Astrocyte of the cerebellum (primary cell): Measurements from ENCODE around the gene GRK3.
A peak's percentile ranks its signal among the peaks of the same experiment; 100 is the strongest.

Source experiments
- DNase-seq: peaks from one replicate; pipeline ENCODE4 v3.0.0-alpha.2; 2011; ENCODE audit warnings: low read depth
- H3K4me3 ChIP-seq: 2 replicates; pipeline ENCODE4 v1.5.1; 2011; ENCODE audit warnings: mild to moderate bottlenecking, low read depth, low read length, moderate library complexity
- CTCF ChIP-seq: IDR thresholded peaks from 2 replicates; pipeline ENCODE4 v1.5.1; 2012; ENCODE audit warnings: low read length, low read depth, moderate library complexity, mild to moderate bottlenecking; ENCODE audit errors: missing control alignments
- in situ Hi-C: cut with HindIII; loops from 2 replicates; pipeline ENCODE4 v1.10.0; 2017; ENCODE audit warnings: low sequenced_read_pairs

Gene GRK3

DNA sequence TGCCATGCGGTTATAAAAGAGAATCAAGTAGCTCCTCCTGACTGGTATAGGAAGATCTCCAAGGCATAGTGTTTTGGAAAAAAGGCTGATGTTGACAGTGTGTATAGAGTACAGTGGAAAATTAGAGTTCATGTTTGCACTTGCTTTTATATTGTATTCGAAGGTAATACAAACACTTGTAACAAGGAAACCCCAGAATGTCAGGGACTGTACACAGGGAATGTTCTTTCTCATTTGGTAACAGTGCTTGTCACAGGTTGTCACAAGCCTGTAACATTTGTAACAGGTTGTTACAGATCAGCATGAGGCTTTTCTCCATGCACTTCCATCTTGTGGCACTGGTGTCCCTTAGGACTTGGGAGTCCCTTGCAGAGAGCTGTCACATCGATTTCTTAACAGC is 64.0 kb downstream of the GRK3 start:
- no peak overlapping the region for H3K4me3 ChIP-seq
- no peak for TF ChIP-seq CTCF
- in situ Hi-C loops, result no loop called here
- DNase-seq, result no peak

DNA sequence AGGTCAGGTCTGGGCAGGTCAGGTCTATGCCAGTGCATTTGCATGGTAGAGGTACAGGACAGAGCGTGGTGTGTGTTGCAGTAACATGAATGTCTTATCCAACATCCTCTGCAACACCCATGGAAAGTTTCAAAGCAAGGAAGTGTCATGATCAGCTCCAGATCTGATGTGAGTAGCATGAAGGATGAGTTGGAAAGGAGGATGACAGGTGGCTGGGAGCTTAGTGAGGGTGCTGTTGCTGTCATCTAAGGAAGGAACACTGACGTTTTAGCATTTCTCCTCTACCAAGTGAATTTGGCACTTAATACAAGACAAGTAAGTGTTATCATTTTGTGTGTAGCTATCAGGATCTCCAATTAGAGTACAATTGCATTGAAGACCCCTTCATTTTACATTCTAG is 65.1 kb downstream of the GRK3 start:
- in situ Hi-C loops, result no loop called here
- no peak for TF ChIP-seq CTCF
- no peak overlapping the region for H3K4me3 ChIP-seq
- no peak for DNase-seq

- no peak for TF ChIP-seq CTCF
- in situ Hi-C loops, result no loop called here
- DNase-seq, result peak; percentile 33
- H3K4me3 ChIP-seq, result no peak overlapping the region
Observed at GRCh38 chr22:25630447-25630846, 66.0 kb downstream of the GRK3 start.

DNA sequence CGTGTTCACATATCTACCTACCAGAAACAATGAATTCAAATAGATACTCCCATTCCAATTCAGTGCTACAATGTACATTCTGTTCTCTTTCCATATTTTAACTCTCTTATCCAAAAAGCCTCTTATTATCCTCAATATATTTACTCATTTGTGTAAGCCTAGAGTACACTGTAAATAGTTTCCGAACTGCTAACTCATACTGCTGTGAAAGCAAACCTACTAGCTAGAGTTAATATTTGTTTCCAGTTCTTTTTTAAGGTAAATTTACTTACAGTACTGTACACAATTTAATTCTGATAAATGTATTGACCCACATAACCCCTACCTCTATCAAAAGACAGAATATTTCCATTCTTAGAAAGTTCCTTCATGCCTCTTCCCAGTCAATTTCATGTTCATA is 71.8 kb downstream of the GRK3 start:
- DNase-seq, result no peak
- in situ Hi-C loops, result no loop called here
- TF ChIP-seq CTCF, result no peak
- no peak overlapping the region for H3K4me3 ChIP-seq

DNA sequence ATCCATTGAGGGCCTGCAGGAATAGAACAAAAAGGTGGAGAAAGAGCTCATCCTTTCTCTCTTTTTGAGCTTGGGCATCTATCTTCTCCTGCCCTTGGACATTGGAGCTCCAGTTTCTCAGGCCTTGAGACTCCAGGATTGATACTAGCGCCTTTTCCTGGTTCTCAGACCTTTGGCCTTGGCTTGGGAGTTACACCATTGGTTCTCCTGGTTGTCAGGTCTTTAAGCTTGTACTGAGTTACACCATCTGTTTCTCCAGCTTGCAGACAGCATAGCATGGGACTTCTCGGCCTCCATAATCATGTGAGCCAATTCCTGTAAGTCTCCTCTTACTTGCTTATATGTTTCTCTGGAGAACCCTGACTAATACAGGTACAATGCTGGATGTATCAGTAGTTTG is 72.6 kb downstream of the GRK3 start:
- DNase-seq, result no peak
- in situ Hi-C loops, result no loop called here
- no peak for TF ChIP-seq CTCF
- no peak overlapping the region for H3K4me3 ChIP-seq

- DNase-seq, result no peak
- in situ Hi-C loops, result no loop called here
- no peak for TF ChIP-seq CTCF
- H3K4me3 ChIP-seq, result no peak overlapping the region
Observed at GRCh38 chr22:25637672-25638071, 73.2 kb downstream of the GRK3 start.

DNA sequence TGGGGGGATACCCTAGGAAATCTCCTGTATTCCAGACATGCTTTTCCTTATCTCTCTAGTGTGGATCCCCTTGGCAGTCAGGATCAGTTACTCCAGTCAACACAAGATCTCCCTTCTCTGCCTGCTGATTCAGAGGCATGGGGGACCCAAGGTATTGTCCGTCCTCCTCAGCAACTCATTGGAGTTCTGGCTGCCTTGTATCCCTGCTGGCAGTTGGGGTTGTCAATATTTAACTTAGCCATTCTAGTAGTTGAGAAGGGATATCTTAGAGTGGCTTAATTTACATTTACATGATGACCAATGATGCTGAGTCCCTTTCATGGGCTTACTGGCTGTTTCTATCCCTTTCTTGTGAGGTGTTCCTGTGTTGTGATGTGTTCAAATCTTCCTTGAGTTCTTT is 74.2 kb downstream of the GRK3 start:
- TF ChIP-seq CTCF, result no peak
- DNase-seq, result no peak
- no peak overlapping the region for H3K4me3 ChIP-seq
- in situ Hi-C loops, result no loop called here
